ENCODE results near the gene TMEM141. TPM values are rescaled to one million over a fixed set of nuclear protein-coding genes. Genes with fewer than 3 reads are reported as not detected.
A peak's percentile ranks its signal among the peaks of the same experiment; 100 is the strongest.
"Not testable (repeated sequence)": the region's sequence is repeated elsewhere in the genome, so short reads cannot be mapped to it uniquely, and the experiment has no call there.

TMEM141 gene
- total RNA-seq, 1 donor from 2014 or later, result 73.2 TPM

DNA sequence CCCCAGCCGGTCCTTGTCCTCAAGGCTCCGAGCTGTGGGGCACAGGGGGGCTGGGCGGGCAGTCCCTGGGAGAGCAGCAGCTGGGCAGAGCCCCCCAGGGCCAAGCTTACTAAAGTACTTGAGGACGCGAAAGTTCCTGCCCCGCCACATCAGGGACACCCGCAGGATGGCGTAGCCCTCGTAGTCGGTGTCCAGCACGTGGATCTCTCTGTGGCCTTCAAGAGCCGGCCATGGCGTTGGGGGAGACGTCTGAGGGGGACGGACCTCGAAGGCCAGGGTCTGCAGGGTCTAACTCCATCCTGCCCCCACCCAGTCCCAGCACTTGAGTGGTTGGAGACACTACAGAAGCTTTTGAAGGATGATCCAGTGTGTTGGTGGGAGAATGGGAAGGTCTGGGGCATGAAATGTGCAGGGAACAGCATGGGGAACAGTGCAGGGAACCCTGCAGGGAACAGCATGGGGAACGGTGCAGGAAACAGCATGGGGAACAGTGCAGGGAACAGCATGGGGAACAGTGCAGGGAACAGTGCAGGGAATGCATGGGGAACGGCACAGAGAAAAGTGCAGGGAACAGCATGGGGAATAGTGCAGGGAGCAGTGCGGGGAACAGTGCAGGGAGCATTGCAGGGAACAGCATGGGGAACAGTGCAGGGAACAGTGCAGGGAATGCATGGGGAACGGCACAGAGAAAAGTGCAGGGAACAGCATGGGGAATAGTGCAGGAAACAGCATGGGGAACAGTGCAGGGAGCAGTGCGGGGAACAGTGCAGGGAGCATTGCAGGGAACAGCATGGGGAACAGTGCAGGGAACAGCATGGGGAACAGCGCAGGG lies 35.6 kb upstream of the TMEM141 start:
- DNase-seq (ENCODE audit: low read depth, low spot score), result not testable (repeated sequence)

DNA sequence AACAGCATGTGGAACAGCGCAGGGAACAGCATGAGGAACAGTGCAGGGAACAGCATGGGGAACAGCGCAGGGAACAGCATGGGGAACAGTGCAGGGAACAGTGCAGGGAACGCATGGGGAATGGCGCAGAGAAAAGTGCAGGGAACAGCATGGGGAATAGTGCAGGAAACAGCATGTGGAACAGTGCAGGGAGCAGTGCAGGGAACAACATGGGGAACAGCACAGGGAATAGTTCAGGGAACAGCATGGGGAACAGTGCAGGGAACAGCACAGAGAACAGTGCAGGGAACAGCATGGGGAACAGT lies 35.1 kb upstream of the TMEM141 start:
- no peak for DNase-seq (ENCODE audit: low read depth, low spot score)

DNA sequence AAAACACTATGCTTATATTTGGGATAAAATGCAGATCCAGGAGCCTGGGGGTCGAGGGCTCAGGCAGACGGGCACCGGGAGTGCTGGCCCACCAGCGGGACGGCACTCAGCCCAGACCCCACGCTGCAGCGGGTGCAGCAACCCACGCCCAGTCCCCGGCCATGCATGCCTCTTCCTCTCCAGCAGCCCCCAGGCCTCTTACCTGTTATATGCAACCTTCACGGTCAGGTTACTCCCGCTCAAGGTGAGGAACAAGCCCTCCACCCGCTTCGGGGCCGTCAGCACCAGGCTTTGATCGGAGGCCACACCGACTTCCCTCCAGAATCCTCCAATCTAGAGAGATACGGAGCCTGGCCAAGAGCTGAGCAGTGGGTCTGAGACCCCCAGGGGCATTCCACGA lies 34.3 kb upstream of the TMEM141 start:
- DNase-seq (ENCODE audit: low read depth, low spot score), result no peak

DNA sequence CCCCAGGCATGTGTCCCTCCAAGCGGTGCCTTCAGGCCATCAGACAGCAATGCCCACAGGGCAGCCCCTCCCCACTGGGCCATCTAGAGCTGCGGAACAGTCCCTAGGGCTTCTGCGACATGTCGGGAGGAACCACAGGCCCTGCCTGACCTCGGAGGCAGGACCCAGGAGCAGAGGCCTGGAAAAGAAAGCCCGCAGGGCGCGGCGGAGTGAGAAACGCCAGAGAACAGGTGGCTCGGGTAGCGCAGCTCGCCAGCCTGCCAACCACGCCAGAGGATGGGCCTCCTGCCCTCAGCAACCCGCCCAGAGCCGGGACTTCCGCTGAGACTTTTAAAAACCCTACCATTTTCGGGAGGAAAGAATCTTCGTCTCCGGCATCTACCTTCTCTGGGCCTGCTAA lies 33.8 kb upstream of the TMEM141 start:
- no peak for DNase-seq (ENCODE audit: low read depth, low spot score)

DNA sequence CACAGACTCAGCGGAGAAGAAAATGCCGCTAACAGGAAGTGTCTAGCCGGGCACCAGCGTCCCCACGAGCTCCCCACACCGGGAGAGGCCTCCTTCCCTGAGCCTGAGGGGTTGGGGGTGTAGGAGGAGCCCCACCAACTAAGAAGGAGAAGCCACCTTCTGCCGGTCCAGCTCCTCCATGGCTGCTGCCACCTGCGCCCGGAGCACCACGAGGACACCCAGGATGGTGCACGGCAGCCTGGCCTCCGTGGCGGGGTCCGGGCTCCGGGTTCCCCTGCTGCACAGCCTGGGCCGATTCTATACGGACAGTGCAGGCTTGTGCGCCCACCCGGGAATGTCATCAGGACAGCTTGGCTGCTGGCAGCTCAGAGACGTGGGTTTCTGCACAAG lies 33.4 kb upstream of the TMEM141 start:
- DNase-seq (ENCODE audit: low read depth, low spot score), result no peak

DNA sequence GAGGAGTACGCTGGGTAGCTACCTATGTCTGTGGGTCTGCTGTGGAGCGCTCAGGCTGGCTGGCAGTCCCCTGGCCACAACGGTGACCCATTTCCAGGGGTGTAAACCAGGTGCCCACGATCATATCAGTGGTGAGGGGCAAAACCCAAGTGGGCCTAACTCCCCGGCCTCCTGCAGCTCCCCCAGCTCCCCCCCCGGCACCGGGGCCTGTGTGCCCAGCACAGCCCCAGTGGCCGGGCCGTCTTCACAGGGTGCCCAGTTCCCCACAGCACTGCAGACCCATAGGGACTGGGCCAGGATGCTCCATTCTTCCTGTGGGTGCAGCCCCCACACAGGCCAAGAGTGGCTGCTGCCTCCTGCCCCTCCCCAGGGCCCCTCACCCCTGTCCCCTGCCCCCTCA lies 32.1 kb upstream of the TMEM141 start:
- no peak for DNase-seq (ENCODE audit: low read depth, low spot score)

DNA sequence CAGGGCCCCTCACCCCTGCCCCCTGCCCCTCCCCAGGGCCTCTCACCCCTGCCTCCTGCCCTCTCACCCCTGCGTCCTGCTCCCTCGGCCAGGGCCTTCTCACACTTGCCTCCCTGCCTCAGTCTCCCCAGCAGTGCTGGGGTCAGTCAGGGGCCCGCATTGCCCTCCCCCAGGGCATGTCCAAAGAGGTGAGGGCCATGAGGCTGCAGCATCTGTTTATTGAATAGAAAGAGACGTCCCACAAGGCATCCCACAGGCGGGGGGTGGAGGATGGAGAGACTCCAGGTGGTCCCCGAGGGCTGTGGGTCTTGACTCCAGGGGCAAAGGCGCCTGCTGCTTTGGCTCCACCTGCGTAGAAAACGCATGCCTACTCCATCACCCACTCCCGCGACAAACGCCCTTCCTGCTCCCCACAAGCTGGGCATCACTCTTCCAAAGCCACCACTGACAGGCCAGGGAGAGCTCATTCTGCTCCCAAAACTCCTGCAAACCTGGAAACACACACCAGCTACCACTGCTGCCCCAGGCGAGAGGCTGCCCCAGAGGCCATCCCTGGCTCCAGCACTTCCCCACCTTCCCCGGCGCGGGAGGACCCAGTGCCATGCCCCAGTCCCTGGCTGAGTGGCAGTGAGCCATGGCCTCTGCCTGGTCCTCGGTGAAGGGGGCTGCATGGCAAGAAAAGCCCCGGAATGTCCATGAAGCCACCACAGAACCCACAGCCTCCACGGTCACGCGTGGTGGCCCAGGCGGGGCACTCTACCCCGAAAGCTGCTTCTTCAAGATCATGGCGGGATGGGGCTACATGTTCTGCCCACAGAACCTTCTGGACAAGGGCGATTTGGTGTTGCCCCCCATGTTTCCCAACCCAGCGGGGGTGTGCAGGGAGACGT lies 31.5 kb upstream of the TMEM141 start:
- no peak for DNase-seq (ENCODE audit: low read depth, low spot score)

DNA sequence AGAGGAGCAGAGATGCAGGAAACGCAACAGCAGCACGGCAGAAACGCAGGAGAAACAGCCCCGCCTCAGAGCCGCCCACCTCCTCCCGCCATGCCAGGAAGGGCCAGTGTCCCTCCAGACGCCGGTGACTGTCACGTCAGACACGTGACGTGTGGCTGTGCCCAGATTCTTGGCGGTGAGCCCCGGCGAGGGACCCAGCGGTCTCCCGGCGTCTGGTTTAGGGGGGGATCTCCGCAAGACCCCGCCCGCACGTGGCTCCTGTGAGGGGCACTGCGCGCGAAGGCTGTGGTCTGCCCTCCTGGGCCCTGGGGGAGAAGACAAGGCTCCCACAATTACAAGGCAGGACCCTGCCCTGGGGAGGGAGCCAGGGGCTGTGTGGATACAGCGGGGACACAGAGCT lies 30.7 kb upstream of the TMEM141 start:
- no peak for DNase-seq (ENCODE audit: low read depth, low spot score)

DNA sequence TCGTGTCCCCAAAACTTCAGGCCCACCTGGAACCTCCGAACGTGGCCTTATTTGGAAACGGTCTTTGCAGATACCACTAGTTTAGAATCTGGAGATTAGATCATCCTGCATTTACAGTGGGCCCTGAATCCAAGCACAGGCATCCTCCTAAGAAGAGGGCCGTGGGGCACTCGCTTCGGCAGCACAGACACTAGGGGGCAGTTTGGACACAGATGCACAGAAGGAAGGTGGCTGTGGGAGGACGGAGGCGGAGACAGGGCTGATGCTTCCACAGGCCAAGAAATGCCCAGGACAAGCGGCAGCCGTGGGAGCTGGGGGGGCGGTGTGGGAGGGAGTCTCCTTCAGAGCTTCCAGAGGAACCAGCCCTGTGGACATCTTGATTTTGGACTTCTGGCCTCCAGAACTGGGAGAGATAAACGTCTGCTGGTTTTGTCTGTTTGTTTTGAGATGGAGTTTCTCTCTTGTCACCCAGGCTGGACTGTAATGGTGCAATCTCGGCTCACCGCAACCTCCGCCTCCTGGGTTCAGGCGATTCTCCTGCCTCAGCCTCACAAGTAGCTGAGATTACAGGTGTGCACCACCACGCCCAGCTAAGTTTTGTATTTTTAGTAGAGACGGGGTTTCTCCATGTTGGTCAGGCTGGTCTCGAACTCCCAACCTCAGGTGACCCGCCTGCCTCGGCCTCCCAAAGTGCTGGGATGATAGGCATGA lies 30.2 kb upstream of the TMEM141 start:
- DNase-seq (ENCODE audit: low read depth, low spot score), result peak; percentile 26

DNA sequence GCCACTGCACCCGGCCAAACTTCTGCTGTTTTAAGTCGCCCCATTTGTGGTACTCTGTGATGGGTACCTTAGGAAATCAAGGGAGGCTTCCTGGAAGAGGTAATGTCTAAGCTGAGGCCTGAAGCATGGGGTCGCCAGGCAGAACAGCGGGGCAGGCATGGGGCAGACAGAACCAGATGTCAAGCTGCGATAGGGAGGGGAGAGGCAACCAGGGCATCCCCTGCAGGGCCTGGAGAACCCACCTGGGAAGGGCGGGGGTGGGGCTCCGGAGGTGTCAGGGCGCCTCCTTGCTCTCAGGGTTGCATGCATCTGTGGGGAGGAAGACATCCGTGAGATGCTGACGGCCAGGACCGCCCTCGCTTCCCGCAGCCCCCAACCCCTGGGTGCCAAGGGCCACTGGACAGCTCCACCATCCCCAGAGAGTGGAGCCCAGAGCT lies 29.6 kb upstream of the TMEM141 start:
- no peak for DNase-seq (ENCODE audit: low read depth, low spot score)

DNA sequence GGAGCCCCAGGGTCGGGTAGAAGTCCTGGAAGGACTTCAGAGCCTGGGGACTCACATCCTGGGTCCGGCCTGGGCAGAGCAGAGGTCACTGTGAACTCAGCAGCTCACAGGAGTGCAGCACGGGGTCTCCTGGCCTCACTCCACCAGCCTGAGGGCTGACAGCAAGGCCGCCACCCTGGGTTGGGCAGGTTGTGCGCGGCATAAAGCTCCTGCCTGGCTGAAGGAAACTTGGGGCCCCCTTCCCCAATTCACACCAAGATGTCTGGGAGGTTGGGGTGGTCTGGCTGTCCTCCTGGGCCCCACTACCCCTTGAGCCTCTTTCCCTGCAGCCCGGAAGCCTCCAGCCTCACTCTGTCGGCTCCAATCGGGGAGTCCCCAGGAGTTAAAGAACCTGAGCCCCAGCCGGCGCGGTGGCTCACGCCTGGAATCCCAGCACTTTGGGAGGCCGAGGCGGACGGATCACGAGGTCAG lies 28.9 kb upstream of the TMEM141 start:
- no peak for DNase-seq (ENCODE audit: low read depth, low spot score)

DNA sequence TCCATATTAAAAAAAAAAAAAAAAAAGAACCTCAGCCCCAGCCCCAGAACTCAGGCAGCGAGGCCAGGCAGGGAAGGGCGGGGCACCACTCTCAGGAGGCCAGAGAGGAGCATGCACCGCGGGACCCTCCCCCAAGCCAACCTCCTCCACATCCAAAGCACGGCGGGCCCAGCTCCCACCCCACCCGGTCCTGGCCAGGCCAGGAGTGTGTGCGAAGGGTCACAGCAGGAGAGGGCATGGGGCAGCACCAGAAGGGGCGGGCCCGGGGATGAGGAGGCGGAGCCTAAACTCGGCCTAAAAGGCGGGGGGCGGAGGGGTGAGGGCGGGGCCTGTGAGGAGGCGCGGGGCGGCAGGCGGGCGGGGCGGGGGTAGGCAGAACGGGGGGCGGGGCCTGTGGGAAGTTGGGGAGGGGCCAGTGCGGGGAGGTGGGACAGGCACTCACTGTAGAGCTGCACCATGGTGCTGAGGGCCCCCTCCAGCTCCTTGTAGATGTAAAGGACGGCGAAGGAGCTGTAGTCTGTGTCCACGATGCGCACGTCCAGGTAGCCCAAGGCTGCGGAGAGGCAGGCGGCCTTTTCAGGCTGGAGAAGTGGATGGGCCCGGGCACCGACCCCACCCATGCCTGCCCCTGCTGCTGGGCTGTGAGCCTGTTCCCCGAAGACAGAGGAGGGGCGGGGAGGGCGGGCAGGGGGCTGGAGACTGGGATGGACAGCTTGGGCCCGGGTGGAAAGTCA lies 28.1 kb upstream of the TMEM141 start:
- DNase-seq (ENCODE audit: low read depth, low spot score), result no peak

DNA sequence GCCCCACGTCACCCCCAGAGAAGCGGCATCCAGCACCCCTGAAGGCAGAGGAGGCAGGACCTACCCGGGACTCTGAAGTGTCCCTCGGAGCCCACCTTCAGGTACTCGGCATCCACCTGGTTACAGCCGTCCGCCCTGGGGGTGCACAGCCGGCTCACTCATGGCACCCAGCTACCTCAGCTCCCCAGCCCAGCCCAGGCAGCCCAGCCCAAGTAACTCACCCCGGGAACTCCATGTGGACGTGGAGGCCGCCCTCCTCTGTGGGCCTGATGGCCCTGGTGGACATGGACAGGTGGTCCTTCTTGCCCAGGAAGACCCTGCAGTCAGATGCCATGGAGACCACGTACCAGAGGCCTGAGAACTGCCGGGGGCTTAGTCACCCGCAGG lies 27.5 kb upstream of the TMEM141 start:
- no peak for DNase-seq (ENCODE audit: low read depth, low spot score)

DNA sequence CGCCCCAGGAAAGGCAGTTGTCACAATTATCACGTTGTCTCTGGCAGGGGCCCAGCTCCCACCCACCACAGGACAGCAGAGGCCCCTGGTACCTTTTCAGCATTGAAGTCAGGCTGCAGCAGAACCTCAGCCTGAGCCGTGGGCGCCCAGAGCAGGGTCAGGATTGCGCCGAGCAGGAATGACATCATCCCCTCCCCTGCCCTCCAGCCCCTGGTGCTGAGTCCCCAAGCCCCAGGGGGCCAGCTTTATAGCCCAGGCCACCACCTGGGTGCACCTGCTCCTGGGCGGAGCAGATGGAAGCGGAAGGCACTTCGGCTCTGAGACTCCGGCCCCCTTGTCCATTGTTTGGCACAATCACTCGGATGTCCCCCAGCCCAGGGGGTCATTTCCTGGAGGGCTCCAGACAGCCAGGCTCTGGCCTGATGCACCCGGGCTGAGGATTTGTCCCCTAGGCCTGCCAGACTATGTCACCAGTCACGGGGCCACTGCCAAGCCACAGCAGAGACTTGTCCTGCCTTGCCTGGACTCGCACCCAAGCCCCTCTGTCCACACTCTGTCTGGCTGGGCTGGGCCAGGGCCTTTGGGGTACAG lies 26.7 kb upstream of the TMEM141 start, which contains the start of gene LCN15:
TSS of gene LCN15 (minus strand) at position 218 of the 591 bp plus-strand sequence. CDS start at position 188, 30 bp downstream.
- DNase-seq (ENCODE audit: low read depth, low spot score), result no peak

DNA sequence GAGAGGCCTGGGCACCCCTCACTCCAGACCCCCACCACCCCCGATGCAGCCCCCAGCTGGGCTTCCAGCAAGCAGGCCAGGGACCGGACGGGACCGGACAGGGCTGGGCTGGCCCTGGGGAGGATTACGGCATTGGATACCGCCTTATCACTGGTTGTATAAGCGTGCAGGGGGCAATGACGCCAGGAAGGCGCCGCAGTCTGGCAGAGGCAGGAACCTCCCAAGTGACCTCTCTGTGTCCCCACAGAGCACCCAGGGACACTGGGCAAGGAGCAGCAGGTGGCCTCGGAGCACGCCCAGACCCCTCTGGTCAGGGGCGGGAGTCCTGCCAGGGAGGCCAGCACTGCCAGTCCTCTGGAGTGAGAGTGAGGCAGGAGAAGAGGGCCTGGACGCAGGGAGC lies 26.1 kb upstream of the TMEM141 start:
- DNase-seq (ENCODE audit: low read depth, low spot score), result no peak

DNA sequence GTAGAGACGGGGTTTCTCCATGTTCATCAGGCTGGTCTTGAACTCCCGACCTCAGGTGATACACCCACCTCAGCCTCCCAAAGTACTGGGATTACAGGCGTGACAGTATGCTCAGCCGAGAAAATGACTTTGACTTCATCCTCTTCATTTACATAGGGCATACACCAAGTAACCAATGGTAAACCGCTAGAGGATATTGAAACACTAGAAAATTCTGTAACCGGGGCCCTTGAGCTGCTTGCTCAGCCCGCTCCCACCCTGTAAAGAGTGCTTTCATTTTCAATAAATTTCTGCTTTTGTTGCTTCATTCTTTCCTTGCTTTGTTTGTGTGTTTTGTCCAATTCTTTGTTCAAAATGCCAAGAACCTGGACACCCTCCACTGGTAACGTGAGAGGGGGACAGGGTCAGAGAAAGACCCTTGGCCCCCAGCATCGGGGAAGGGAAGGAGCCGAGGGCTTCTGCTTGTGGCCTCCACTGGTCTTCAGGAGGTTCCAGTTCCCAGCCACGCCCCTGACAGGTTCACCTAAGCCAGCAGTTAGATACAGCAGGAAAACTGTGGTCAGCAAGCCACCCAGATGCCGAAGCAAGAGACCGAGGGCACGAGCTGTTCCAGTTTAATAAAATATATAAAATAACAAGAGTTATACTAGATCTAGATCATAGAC lies 25.3 kb upstream of the TMEM141 start:
- not testable (repeated sequence) for DNase-seq (ENCODE audit: low read depth, low spot score)

DNA sequence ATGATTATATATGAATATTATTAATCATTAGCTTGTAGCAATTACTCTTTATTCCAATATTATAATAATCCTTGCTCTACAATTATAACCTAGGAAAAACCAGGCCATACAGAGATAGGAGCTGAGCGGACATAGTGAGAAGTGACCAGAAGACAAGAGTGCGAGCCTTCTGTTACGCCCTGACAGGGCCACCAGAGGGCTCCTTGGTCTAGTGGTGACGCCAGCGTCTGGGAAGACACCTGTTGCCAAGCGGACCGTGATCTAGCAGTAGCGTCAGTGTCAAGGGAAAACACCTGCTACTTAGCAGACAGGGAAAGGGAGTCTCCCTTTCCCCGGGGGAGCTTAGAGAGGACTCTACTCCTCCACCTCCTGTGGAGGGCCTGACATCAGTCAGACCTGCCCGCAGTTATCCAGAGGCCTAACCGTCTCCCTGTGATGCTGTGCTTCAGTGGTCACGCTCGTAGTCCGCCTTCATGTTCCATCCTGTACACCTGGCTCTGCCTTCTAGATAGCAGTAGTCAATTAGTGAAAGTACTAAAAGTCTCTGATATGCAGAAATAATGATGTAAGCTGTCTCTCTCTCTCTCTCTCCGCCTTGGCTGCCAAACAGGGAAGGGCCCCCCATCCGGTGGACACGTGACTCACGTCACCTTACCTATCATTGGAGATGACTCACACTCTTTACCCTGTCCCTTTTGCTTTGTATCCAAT lies 24.6 kb upstream of the TMEM141 start:
- not testable (repeated sequence) for DNase-seq (ENCODE audit: low read depth, low spot score)

DNA sequence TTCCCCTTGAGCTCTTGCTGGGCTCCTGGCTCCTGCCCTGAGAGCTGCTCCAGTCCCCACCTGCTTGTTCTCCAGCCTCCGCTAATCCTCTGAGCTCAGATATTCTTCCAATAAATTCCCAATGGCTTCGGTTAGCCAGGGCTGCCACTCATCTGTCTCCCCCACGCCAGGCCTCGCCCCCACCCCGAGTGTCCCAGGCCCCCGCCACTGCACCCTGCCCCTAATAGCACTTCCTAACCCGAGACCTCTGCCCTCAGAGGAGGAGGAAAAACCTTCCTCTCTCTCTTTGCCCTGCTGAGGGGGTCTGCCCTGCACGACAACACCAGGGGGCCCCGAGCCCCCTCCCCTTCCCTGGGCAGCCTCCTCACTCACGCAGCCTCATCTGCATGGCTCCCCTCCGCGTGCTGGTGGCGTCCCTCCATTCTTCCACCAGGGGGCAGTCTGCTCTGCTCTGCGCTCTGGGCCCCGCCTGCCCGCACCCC lies 21.4 kb upstream of the TMEM141 start:
- DNase-seq (ENCODE audit: low read depth, low spot score), result no peak

DNA sequence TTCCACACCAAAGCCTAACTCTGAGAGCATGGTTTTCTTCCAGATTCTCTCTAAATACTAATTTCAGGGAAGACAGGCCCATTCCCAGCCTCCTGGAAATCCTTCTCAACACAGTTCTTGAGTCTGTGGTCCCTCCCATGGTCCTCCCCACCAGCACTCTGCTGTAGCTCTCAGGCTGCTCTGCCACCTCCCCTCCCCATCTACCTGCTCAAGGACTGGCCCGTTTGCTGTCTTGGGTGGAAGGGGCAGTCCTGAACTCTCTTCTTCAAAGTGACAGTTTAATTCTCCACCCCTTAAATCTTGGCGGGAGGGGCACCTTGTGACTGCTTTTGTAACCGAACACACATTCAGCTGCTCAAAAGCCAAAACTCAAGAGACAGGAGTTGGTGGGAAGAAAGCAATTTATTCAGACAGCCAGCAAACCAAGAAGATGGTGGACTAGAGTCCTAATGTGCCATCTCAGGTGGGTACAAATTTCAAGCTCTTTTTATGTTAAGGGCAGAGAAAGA lies 19.2 kb upstream of the TMEM141 start:
- DNase-seq (ENCODE audit: low read depth, low spot score), result no peak
